Heart left ventricle (tissue), 16 donors: ENCODE data around the gene VWA5A. TPM values are rescaled to one million over a fixed set of nuclear protein-coding genes. Genes with fewer than 3 reads are reported as not detected.

Experiments
- ATAC-seq, 4 donors: fragments of 200-7000 bp; cut with Tn5 transposase; one replicate each; pipeline ENCODE4 v1.9.1; 2020 to 2022; ENCODE audit warnings: moderate library complexity in 4 of 4, mild to moderate bottlenecking in 3 of 4, moderate number of reproducible peaks in 1 of 4
- DNase-seq, 5 donors: peaks; one replicate each; pipeline ENCODE4 v3.0.0-alpha.2; 2020
- H3K27ac ChIP-seq, 12 donors: fragments of 200-600 bp; sonication (generic) in 4 of 12; one replicate each; pipeline versions ENCODE4 v1.5.0 to v1.8.0; 2016 to 2022; ENCODE audit warnings: mild to moderate bottlenecking in 2 of 12
- H3K27me3 ChIP-seq, 9 donors: fragments of 200-600 bp; sonication (generic) in 2 of 9; one replicate each; pipeline versions ENCODE4 v1.5.1 to v1.8.0; 2016 to 2022; ENCODE audit warnings: mild to moderate bottlenecking in 3 of 9
- H3K36me3 ChIP-seq, 9 donors: fragments of 200-600 bp; sonication (generic) in 2 of 9; one replicate each; pipeline versions ENCODE4 v1.5.0 to v1.8.0; 2018 to 2022; ENCODE audit warnings: mild to moderate bottlenecking in 2 of 9
- H3K4me1 ChIP-seq, 12 donors: fragments of 200-600 bp; sonication (generic) in 4 of 12; one replicate each; pipeline versions ENCODE4 v1.5.0 to v1.8.0; 2016 to 2022; ENCODE audit warnings: mild to moderate bottlenecking in 3 of 12
- H3K4me3 ChIP-seq, 12 donors: fragments of 200-600 bp; sonication (generic) in 4 of 12; one replicate each; pipeline versions ENCODE4 v1.5.0 to v1.8.0; 2017 to 2022; ENCODE audit warnings: mild to moderate bottlenecking in 9 of 12, moderate library complexity in 4 of 12
- H3K9me3 ChIP-seq, 12 donors: fragments of 200-600 bp; sonication (generic) in 4 of 12; one replicate each; pipeline versions ENCODE4 v1.5.0 to v1.8.0; 2016 to 2022; ENCODE audit warnings: mild to moderate bottlenecking in 1 of 12
- CTCF ChIP-seq, 12 donors: fragments of 200-600 bp; sonication (generic) in 4 of 12; IDR thresholded peaks; one replicate each; pipeline versions ENCODE4 v1.5.0 to v1.8.0; 2018 to 2022; ENCODE audit warnings: antibody characterized with exemption in 12 of 12, mild to moderate bottlenecking in 5 of 12
- POLR2A ChIP-seq, 2 donors: fragments of 450-650 bp; IDR thresholded peaks; one replicate each; pipeline ENCODE4 v1.6.1; 2017; ENCODE audit warnings: antibody characterized with exemption in 2 of 2, mild to moderate bottlenecking in 2 of 2, moderate library complexity in 2 of 2
- WGBS, 4 donors: extraction: QIAGEN DNeasy Blood & Tissue Kit in 2 of 4; methylation state at CpG; one replicate each; pipeline versions ENCODE4 v1.1.5 to v1.1.7; 2013 to 2018; 5-methylcytosine and 5-hydroxymethylcytosine counted together
- intact Hi-C, 10 donors: fragments of 100-400 bp; cut with DNase I; formaldehyde crosslinking; loops; one replicate each; pipeline versions ENCODE4 v1.11.1 to v1.14.2; 2022
- polyA plus RNA-seq, 2 donors: library from polyadenylated mRNA; stranded (reverse); fragments of 200-250 nt; gene quantifications; one replicate each; pipeline ENCODE4 v1.2.3, GENCODE V29; 2013
- total RNA-seq, 9 donors: library from RNA; depleted of rRNA in 2 of 9; stranded (reverse); fragments of >200 nt in 2 of 9; fragmentation: NEBNext Ultra II Directional in 3 of 9; extraction: Animal tissue kit (Norgen Biotek cat#: 25700) in 3 of 9; gene quantifications; one replicate each; pipeline versions ENCODE4 v1.1.0 to v1.2.4, GENCODE V29; 2016 to 2023
- donor health status: ischemic (EF 13 %, LVEDD 7.1; RV severe dilation, severe dysfunction).
- donor health status: healthy with polysubstance abuse.
- donor health status: DM: no; HTN: yes; CAD: no.
- donor health status: DM: no; HTN: no; CAD: no.
- donor health status: ischemic (EF 25% LVEDD 6.9; RV normal size, moderate dysfunction).
- donor health status: ischemic (EF 25% LVEDD 5.7; RV mildly dilated, moderate dysfunction).
- donor health status: healthy.
- donor health status: DM: yes; HTN: yes; CAD: no.
- donor health status: ischemic (EF 35%, LVEDD 5.7; RV mildly dilated, moderate dysfunction).
- donor health status: nonischemic (EF 11% LVEDD 7.7; RV severe dilation, severe dysfunction).
- donor health status: DM: yes; HTN: yes; CAD: no.
- donor health status: PGD.
- donor health status: ischemic (EF 29% LVEDD 5.4; RV normal size, mild dysfunction).
- donor health status: nonischemic (EF 23%, LVEDD 6.1; RV moderate dilation, normal function).

VWA5A gene
- total and polyA plus RNA-seq, 11 donors = 1.2 to 13.7 (median 2.8) TPM

GRCh38 chr11:124170801-124171586, 55.7 kb downstream of the VWA5A start:
- no peaks in the 10 kb centered on the region for H3K4me1 ChIP-seq
- TF ChIP-seq CTCF (IDR thresholded peaks at IDR 0.05) (no peak), POLR2A (IDR thresholded peaks at IDR 0.05) (no peak)
- no peak for ATAC-seq
- WGBS, 4 donors = 89 to 93% (median 92%) methylated on average over 5 to 38 of the region's 40 CpGs
- H3K27ac ChIP-seq = no peak overlapping the region
- peak in 1 of 5 donors; percentile 57 for DNase-seq
- no peaks in the 10 kb centered on the region for H3K9me3 ChIP-seq
- no peak overlapping the region for H3K4me3 ChIP-seq
- intact Hi-C loops = no loop called here
- no peaks in the 10 kb centered on the region for H3K27me3 ChIP-seq
- H3K36me3 ChIP-seq = no peaks in the 10 kb centered on the region

- no peak for ATAC-seq
- intact Hi-C loops = no loop called here
These were observed 56.9 kb downstream of the VWA5A start for GRCh38 chr11:124172101-124172500.

GRCh38 chr11:124172599-124172998, 57.3 kb downstream of the VWA5A start:
- no peak overlapping the region for H3K4me3 ChIP-seq
- no peaks in the 10 kb centered on the region for H3K9me3 ChIP-seq
- H3K27me3 ChIP-seq = no peaks in the 10 kb centered on the region
- WGBS, 4 donors = 92 to 99% (median 96%) methylated on average over 1 of the region's 1 CpG
- H3K4me1 ChIP-seq = no peaks in the 10 kb centered on the region
- TF ChIP-seq CTCF (IDR thresholded peaks at IDR 0.05) (no peak), POLR2A (IDR thresholded peaks at IDR 0.05) (no peak)
- no peak overlapping the region for H3K27ac ChIP-seq
- ATAC-seq (no peak), DNase-seq (no peak)
- H3K36me3 ChIP-seq = no peaks in the 10 kb centered on the region
- intact Hi-C loops = no loop called here

More at GRCh38 chr11:124172101-124172500, 56.9 kb downstream of the VWA5A start:
- Histone ChIP-seq H3K27me3 (no peaks in the 10 kb centered on the region), H3K36me3 (no peaks in the 10 kb centered on the region), H3K4me1 (no peaks in the 10 kb centered on the region), H3K27ac (no peak overlapping the region), H3K9me3 (no peaks in the 10 kb centered on the region), H3K4me3 (no peak overlapping the region)
- DNase-seq = no peak
- 67 to 74% (median 70%) methylated on average over 6 of the region's 6 CpGs for WGBS, 4 donors
- TF ChIP-seq POLR2A (IDR thresholded peaks at IDR 0.05) = no peak
- no peak for TF ChIP-seq CTCF (IDR thresholded peaks at IDR 0.05)

- DNase-seq = no peak
- intact Hi-C loops = no loop called here
- H3K36me3 ChIP-seq = no peaks in the 10 kb centered on the region
- H3K27ac ChIP-seq = no peak overlapping the region
- no peak for TF ChIP-seq POLR2A (IDR thresholded peaks at IDR 0.05)
- TF ChIP-seq CTCF (IDR thresholded peaks at IDR 0.05) = no peak
- H3K4me1 ChIP-seq = no peaks in the 10 kb centered on the region
- no peak overlapping the region for H3K4me3 ChIP-seq
- no peak for ATAC-seq
- no peaks in the 10 kb centered on the region for H3K27me3 ChIP-seq
- H3K9me3 ChIP-seq = no peaks in the 10 kb centered on the region
- 24 to 30% (median 29%) methylated on average over 4 of the region's 4 CpGs for WGBS, 4 donors
These were observed 58.8 kb downstream of the VWA5A start for GRCh38 chr11:124174001-124174583.
